LoVo (cell line): ENCODE data around the gene CERS6.

Experiments used
- DNase-seq: peaks from one replicate; pipeline ENCODE4 v3.0.0-alpha.2; 2016; ENCODE audit warnings: low spot score

Gene CERS6

DNA sequence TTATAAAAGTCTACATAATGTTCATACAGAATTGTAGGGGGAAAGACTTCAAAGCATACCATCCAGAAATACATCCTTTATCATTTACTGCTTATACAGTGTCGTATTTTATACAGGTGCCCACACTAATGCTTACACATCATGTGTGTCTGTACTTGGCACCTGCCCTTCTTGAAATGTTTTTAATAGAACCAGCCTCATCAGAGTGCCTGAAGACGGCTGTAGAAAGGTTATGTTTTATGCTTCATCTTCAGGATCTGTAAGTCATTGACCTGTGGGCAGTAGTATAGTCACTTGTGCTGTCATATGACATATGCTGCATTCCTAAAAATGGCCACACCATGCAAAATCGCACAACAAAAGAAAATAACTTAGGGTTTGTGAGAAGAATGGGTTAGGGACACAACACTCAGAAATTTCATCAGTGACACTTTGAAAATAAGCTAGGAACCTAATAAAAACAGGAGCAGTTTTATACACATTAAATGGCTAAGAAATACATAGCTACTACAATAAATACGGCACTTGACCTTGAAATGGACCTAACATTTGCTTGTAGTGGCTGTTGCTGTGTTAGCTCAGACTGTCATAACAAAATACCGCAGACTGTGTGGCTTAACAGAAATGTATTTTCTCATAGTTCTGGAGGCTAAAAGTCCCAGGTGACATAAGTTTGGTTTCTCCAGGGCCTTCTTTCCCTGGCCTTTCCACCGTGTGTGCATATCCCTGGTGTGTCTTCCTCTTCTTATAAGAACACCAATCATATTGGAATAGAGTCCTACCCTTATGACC, 112.6 kb downstream of the CERS6 start:
- no peak for DNase-seq

DNA sequence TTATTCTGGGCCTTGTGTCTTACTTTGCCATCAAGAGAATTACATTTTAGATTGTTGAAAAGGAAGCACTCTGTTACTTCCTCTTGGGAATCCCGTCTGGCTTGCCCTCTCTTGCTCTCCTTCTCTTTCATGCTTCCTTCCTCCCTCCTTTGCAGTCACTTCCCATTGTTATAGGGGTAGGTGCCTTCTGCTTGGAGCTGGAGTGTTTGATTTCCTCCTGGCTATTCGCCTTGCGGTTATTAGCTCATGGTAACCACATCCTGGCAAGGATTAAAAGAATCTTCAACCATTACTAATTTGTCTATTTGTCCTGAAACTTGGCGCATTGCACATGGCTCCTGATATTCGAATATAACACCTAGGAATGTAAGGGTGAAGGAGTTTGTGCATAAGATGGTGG, 115.0 kb downstream of the CERS6 start:
- no peak for DNase-seq

DNA sequence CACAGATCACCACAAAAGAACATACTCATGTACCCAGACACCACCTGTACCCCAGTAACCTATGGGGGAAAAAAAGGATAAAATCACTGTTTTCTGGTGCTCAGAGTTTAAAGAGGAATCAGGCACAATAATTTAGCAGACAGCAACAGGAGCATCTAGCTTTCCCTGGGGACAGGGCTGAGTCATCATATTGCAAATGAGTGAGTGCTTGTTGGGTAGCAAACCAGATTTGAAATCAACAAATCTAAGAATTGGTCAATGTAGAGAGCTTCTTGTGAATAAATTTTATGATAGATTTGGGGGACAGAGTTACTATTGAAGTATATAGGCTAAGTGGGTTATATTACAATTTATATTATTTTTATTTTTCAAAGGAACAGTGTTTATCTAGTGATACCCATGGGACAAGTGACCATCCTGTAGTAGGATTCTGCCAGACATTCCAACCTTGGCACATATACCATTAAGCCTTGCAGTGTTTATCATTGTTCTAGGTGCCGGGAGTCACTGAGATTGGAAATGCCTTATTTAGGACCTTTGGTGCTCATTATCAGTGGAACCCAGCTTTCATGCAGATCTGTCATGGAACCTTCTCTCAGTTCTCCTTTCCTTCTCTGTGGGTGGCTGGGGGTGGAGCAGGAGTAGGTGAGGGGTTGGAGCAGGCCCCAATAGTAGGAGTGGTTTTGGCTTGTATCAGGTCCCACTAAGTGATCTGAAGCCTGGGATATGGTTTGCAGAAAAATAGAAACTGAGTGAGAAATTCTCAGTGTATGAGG, 117.2 kb downstream of the CERS6 start:
- no peak for DNase-seq

DNA sequence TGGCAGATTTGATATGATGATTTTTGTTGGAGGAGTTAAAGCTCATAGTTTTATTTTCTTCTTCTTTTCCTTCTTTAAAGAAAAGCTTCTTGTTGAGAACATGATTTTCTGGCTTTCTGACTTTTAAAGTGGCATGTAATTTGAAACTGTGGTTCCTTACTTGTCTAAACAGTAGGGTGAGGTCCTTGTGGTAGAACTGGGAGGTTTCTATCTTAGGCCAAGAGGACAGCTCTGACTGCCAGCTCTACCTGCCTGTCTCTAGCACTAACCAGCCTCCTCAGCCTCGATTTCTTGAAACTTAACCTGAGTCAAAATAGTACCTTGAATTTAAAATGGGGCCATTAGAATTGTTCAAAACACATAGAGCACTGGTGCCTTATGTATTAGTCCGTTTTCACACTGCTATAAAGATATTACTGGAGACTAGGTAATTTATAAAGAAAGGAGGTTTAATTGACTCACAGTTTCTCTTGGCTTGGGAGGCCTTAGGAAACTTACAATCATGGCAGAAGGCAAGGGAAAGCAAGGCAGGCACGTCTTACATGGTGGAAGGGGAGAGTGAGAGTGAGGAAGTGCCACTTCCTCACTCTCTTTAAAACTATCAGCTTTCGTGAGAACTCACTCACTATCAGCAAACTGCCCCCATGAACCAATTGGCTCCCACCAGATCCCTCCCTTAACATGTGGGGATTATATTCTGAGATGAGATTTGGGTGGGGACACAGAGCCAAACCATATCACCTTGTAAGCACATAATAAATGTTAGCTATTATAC, 119.0 kb downstream of the CERS6 start:
- no peak for DNase-seq

GRCh38 chr2:168577885-168578284, 121.8 kb downstream of the CERS6 start:
- DNase-seq, result no peak

GRCh38 chr2:168583064-168583709, 127.1 kb downstream of the CERS6 start:
- no peak for DNase-seq

- DNase-seq, result peak; percentile 30
Observed at GRCh38 chr2:168583710-168584521, 127.8 kb downstream of the CERS6 start.

DNA sequence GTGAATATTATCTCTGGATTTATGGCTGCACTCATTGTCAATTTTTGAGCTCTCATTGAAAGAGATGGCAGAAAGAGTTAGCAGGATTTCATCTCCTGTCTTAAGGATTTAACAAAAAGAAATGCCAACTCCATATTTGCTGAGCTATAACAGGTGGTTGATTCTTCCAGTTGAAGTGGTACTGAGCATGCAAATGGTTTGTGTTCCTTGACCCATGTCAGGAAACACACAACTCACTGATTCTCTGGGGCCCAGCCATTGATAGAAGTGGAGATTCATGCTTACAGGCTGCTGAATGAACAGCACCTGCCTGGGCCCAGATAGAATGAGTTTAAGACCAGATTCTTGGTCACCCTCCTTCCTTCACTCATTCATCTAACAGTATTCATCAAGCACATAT, 128.8 kb downstream of the CERS6 start:
- no peak for DNase-seq

DNA sequence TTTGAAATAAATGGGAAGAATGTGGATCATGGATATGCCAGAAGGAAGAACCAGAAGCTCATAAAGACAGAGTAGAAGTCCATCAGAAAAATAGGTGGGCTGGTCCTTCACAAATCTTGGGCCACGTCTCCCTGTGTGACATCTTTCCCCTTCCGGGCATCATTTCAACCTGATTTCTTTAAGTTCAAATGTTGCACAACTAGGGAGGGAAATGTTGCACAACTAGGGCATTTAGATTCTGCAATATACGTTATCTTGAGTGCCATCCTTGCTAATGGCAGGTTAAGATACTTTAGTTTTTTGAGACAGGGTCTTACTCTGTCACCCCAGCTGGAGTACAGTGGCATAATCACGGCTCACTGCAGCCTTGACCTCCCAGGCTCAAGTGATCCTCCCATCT, 129.6 kb downstream of the CERS6 start:
- DNase-seq, result no peak

GRCh38 chr2:168587307-168587706, 131.2 kb downstream of the CERS6 start:
- DNase-seq, result no peak

DNA sequence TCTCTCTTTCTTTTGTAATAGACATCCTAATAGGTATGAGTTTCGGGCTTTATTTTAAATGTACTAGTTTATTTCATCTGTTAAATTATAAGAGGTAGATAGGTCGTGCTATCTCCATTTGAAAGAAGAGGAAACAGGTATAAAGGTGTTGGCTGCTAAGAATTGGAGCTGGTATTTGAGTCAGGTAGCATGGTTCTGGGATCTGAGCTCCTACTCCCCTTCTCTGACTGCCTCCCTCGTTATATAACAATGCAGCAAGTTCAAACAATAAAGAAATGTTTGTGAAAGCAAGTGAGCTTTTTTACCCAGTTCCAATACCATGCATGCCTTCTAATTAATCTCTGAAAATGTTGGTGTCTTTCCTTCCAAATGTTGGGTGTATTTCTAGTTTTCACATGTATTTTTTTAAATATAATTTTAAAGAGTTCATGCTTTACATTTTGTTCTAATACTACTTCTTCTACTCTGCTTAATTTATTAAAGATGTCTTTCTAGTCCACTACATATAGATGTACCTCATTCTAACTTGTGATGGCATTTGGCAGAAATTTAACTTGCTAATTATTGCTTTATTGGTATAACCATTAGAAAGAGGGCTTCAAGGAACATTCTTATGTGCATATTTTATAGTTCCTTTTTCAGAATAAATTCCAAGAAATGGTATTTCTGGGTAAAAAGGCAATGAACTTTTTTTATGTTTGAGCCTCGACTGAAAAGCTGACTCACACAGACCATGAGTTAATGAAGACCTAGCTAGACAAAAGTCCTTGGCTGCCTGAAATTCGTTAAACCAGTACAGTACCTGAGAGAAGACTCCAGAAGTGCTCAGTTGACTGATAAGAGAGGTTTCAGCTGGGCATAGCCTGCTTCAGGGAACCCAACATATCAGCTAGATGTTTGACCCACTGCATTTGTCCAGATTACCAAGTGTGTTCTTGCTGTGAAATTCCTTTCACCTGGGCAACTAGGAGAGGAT, 133.5 kb downstream of the CERS6 start:
- DNase-seq, result no peak

DNA sequence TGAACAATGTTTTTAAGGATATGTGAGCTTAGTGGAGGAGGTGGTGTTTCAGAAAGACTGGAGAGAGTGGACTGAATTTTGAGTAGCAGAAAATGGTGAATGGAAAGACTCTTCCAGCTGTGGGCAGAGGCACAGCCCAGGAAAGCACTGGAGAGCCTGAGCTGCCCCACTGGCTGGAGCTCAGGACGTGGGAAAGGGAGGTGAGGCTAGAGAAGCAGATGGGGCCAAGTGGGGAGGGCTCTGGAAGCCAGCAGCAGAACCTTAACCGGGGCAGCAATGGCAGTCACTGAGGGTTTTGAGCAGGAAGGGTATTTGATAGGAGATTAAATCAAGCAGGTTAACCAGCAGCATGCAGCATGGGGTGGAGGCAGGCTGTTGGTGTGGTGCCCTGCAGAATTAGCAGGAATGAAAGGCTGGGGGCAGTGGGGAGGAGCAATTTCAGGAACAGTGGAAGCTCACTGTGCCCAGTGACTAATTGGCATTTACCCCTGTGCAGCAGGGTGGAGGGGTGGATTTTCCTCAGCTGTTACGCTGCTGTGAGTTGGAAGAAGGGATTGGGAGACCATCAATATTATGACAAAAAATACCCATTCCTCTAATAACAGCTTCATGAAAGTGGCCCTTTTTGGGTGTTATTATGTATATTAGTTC, 136.2 kb downstream of the CERS6 start:
- no peak for DNase-seq

- no peak for DNase-seq
Observed at GRCh38 chr2:168593713-168594112, 137.6 kb downstream of the CERS6 start.

- no peak for DNase-seq
Observed at GRCh38 chr2:168594778-168595177, 138.7 kb downstream of the CERS6 start.

DNA sequence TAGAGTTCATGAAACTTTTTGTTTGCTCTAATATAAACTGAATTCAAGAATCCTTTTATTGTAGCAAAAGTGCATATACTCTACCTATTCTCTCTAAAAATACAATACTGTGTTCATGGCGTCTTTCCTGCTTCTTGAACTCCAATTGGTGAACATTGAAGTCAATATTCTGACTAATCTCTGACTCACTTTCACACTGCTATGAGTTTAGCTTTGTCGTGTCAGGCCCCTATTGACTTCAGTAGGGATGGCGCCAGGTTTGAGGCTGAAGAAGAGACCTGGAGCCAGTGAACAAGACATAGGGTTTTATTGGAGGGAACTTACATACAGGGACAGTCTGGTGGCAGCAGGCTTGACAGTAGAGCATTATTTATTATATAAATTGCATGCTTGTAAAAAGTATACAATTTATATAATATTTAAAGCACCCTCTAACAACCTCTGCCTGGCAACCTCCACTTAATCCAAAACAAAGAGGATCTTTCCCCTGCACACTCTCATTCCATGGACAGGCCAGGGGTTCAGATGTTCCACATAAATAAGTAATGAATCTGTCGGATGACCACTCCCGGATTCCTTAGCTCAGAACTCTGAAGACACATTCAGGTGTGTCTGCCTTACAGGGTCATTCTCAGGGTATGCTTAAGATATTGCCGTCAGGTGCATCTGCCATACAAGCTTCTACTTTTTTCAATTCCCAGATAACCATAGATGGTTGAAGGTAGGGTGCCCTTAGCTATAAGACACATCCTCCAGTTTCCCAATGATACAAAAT, 141.0 kb downstream of the CERS6 start:
- peak; percentile 26 for DNase-seq

GRCh38 chr2:168599738-168600137, 143.7 kb downstream of the CERS6 start:
- no peak for DNase-seq

- no peak for DNase-seq
Observed at GRCh38 chr2:168600949-168601348, 144.9 kb downstream of the CERS6 start.

GRCh38 chr2:168601741-168602140, 145.7 kb downstream of the CERS6 start:
- no peak for DNase-seq

DNA sequence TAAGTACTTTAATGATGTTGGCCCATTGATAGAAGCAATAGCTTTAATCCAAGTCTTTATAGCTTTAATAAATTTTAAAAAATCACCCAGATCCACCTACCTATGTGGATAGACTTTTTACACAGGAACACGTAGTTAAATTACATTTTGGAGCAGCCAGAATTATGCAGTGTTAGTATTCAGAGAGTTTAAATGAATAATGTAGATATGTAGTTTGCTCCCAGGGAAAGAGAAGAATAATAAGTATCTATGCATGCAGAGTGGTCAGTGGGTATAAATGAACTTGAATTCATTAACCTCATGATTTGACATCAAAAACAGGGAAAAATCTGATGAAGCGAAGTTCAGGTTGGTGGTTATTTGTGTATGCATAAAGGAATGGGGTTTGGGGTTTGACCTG, 146.3 kb downstream of the CERS6 start:
- DNase-seq, result no peak
